Endothelial cell of umbilical vein (primary cell): ENCODE measurements around the gene HECTD2. TPM values are rescaled to one million over a fixed set of nuclear protein-coding genes. Genes with fewer than 3 reads are reported as not detected.

Source experiments
- BruUV-seq: library from RNA; stranded (reverse); fragments of 400-500 nt; replicated peaks from 2 replicates; lab custom pipeline; 2021; lab: Mats Ljungman, UMichigan
- CTCF ChIA-PET: fragments of 300-600, 350-600 bp; sonication (Branson Sonifier 250); formaldehyde crosslinking; loops from one replicate; lab custom pipeline; 2021; ENCODE audit warnings: antibody characterized with exemption, inconsistent platforms; lab: Charles Lee
- POLR2A ChIA-PET: fragments of 300-600, 350-600 bp; sonication (Branson Sonifier 250); formaldehyde crosslinking; loops from one replicate; lab custom pipeline; 2021; ENCODE audit warnings: antibody characterized with exemption, inconsistent platforms; lab: Charles Lee
- DNase-seq: peaks from one replicate; pipeline ENCODE4 v3.0.0-alpha.2; 2011; ENCODE audit warnings: low read depth, low spot score
- FAIRE-seq: peaks from 2 replicates; lab custom pipeline; 2011; peaks lifted over from hg19 to GRCh38; lab: Jason Lieb, UNC
- H2AFZ ChIP-seq: 2 replicates; pipeline ENCODE4 v1.6.0; 2012; ENCODE audit warnings: low read depth, low read length, control low read depth, inconsistent platforms
- H3K27ac ChIP-seq: 2 replicates; pipeline ENCODE4 v1.5.1; 2011; ENCODE audit warnings: low read depth, mild to moderate bottlenecking, control low read depth, low read length, moderate library complexity; ENCODE audit not compliant: insufficient read depth
- H3K27me3 ChIP-seq, 2 experiments: 2 replicates each; pipeline versions ENCODE4 v1.6.0 to v1.6.1; 2011; ENCODE audit warnings: low read length in 2 of 2, mixed read lengths in 1 of 2; ENCODE audit not compliant: control insufficient read depth in 2 of 2, insufficient read depth in 2 of 2
- H3K36me3 ChIP-seq, 2 experiments: 2 replicates in 1 of 2; 3 replicates in 1 of 2; pipeline ENCODE4 v1.5.1; 2011; ENCODE audit warnings: low read length in 2 of 2, mild to moderate bottlenecking in 1 of 2, moderate library complexity in 1 of 2; ENCODE audit not compliant: control insufficient read depth in 2 of 2, insufficient read depth in 2 of 2; ENCODE audit errors: extremely low read depth in 1 of 2
- H3K4me1 ChIP-seq: 3 replicates; pipeline ENCODE4 v1.5.1; 2011; ENCODE audit warnings: mild to moderate bottlenecking, low read length; ENCODE audit not compliant: control insufficient read depth, insufficient read depth; ENCODE audit errors: extremely low read depth
- H3K4me2 ChIP-seq: 2 replicates; pipeline ENCODE4 v1.6.1; 2011; ENCODE audit warnings: low read length, control low read depth, mixed read lengths; ENCODE audit not compliant: insufficient read depth
- H3K4me3 ChIP-seq, 3 experiments: fragments of 200-600 bp in 1 of 3; sonication (generic), shearing (Covaris generic) in 1 of 3; replicated peaks in 1 of 3; 2 replicates each; pipeline ENCODE4 v1.5.1; 2011 to 2016; ENCODE audit warnings: control low read depth in 3 of 3, low read length in 3 of 3, mild to moderate bottlenecking in 2 of 3, inconsistent platforms in 1 of 3, low read depth in 1 of 3, moderate library complexity in 1 of 3; ENCODE audit not compliant: insufficient read depth in 1 of 3
- H3K79me2 ChIP-seq: 2 replicates; pipeline ENCODE4 v1.6.0; 2012; ENCODE audit warnings: low read length, inconsistent platforms; ENCODE audit not compliant: control insufficient read depth, insufficient read depth
- H3K9ac ChIP-seq: replicated peaks from 2 replicates; pipeline ENCODE3; 2011; ENCODE audit warnings: low read length, control low read depth; ENCODE audit not compliant: insufficient read depth; ENCODE audit errors: extremely low read depth
- H3K9me1 ChIP-seq: replicated peaks from 3 replicates; pipeline ENCODE4 v1.6.0; 2011; ENCODE audit warnings: mild to moderate bottlenecking, low read length; ENCODE audit not compliant: control insufficient read depth, insufficient read depth; ENCODE audit errors: extremely low read depth
- H3K9me3 ChIP-seq: replicated peaks from 2 replicates; pipeline ENCODE4 v1.5.1; 2012; ENCODE audit warnings: low read length, inconsistent platforms; ENCODE audit not compliant: control insufficient read depth, insufficient read depth
- H4K20me1 ChIP-seq: replicated peaks from 2 replicates; pipeline ENCODE3; 2011; ENCODE audit warnings: mild to moderate bottlenecking, low read length; ENCODE audit not compliant: control insufficient read depth, insufficient read depth; ENCODE audit errors: extremely low read depth
- EZH2 ChIP-seq: IDR thresholded peaks from 2 replicates; pipeline ENCODE4 v1.6.1; 2012; ENCODE audit warnings: borderline replicate concordance, low read depth, mild to moderate bottlenecking, moderate library complexity, low read length, inconsistent platforms; ENCODE audit not compliant: severe bottlenecking
- FOS ChIP-seq: IDR thresholded peaks from 2 replicates; pipeline ENCODE4 v1.6.1; 2011; ENCODE audit warnings: mild to moderate bottlenecking, low read length, moderate library complexity, borderline replicate concordance; ENCODE audit not compliant: insufficient read depth
- GATA2 ChIP-seq: IDR thresholded peaks from 2 replicates; pipeline ENCODE4 v1.7.0; 2011; ENCODE audit warnings: low read depth, mild to moderate bottlenecking, moderate library complexity, mixed read lengths, low read length; ENCODE audit not compliant: insufficient read length, insufficient read depth
- JUN ChIP-seq: IDR thresholded peaks from 2 replicates; pipeline ENCODE4 v1.6.1; 2011; ENCODE audit warnings: borderline replicate concordance, low read depth; ENCODE audit not compliant: insufficient read length, insufficient read depth
- MYC ChIP-seq: IDR thresholded peaks from one replicate; pipeline ENCODE4 v1.6.1; 2011; ENCODE audit warnings: mild to moderate bottlenecking, low read depth, low read length
- POLR2A ChIP-seq: IDR thresholded peaks from 2 replicates; pipeline ENCODE4 v1.6.1; 2012; ENCODE audit warnings: low read depth, mild to moderate bottlenecking, control low read depth, low read length
- POLR2AphosphoS5 ChIP-seq: IDR thresholded peaks from 2 replicates; pipeline ENCODE4 v1.6.1; 2012; ENCODE audit warnings: low read depth, mild to moderate bottlenecking, control low read depth, low read length, moderate library complexity; ENCODE audit not compliant: insufficient read depth
- dilution Hi-C: fragments of 300-500 bp; cut with MboI; formaldehyde crosslinking; loops from one replicate; pipeline ENCODE4 v1.15.0; 2019; ENCODE audit warnings: low sequenced_read_pairs; ENCODE audit not compliant: extremely low pct_ligation_motif_present
- intact Hi-C: fragments of 100-400 bp; cut with micrococcal nuclease; formaldehyde crosslinking; loops from one replicate; pipeline ENCODE4 v1.10.0; 2022
- polyA plus RNA-seq, 4 experiments: library from polyadenylated mRNA; depleted of rRNA in 3 of 4; stranded (reverse) in 3 of 4; unstranded in 1 of 4; fragments of >200 nt; gene quantifications; 2 replicates each; pipeline versions ENCODE4 v1.2.1 to v1.2.3, GENCODE V29; 2011 to 2012; ENCODE audit warnings: missing spikeins in 1 of 4
- total RNA-seq: library from RNA; stranded (reverse); gene quantifications from 2 replicates; pipeline ENCODE4 v1.2.3, GENCODE V29; 2021
- TF ChIP-seq, protein P1 (sequence below), 2 donors: IDR thresholded peaks; 1 replicate in 1 of 2; 2 replicates in 1 of 2; pipeline ENCODE4 v1.5.1; 2011; ENCODE audit warnings: low read length in 2 of 2, mild to moderate bottlenecking in 2 of 2, moderate library complexity in 2 of 2, control low read depth in 1 of 2, inconsistent platforms in 1 of 2, low read depth in 1 of 2; ENCODE audit not compliant: insufficient read depth in 1 of 2; ENCODE audit errors: extremely low read depth in 1 of 2
- TF ChIP-seq, protein P2 (sequence below): IDR thresholded peaks from 2 replicates; pipeline ENCODE4 v1.6.1; 2011; ENCODE audit not compliant: insufficient read depth, insufficient read length

The HECTD2 gene
- total and polyA plus RNA-seq, 2 donors (not counting 3 experiments of a cell fraction or from before 2014, with no cell fraction given) = 4.2 to 10.7 TPM

DNA sequence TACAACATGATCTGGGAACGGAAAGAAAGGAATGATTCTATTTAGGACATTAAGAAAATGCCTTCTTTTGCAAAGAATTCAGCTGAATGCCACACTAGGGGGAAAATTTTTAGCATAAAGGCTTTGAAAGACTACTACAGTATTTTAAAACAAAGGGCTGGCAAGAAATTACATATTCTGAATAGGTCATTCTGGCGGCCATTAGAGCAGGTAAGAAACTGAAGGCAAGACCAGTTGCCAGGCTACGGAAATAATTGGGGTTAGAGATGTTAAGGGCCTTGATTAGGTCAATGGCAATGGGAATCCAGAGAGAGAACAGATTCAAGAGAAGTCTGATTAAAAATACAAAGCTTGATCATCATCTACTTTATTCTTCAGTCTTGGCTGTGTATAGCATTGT lies 3.8 kb upstream of the HECTD2 start:
- ChIA-PET POLR2A (no interaction called here), CTCF (interaction anchor here (1.8 kb wide), 1 partner anchor 229 kb away, joined by 5 read pairs; no protein-coding TSS in a partner anchor)
- FAIRE-seq = no peak

More for the DNA sequence above, 3.8 kb upstream of the HECTD2 start:
- intact Hi-C loops = loop anchor here (5.0 kb wide), 1 partner anchor 516 kb away; the partner anchor contains the start of gene BTAF1
- Histone ChIP-seq H3K27ac (no peak overlapping the region), H3K4me1 (peaks cover 6% of the 10 kb centered on the region), H3K4me2 (no peak overlapping the region), H4K20me1 (no peaks in the 10 kb centered on the region), H3K4me3 (no peak overlapping the region), H2AFZ (no peak overlapping the region), H3K9me1 (no peaks in the 10 kb centered on the region), H3K9me3 (no peaks in the 10 kb centered on the region), H3K36me3 (no peaks in the 10 kb centered on the region), H3K9ac (no peak overlapping the region), H3K27me3 (no peaks in the 10 kb centered on the region), H3K79me2 (no peaks in the 10 kb centered on the region)
- no TSS peak for BruUV-seq
- TF ChIP-seq FOS (no peak), POLR2A (no peak), EZH2 (no peak), GATA2 (no peak), POLR2AphosphoS5 (no peak), MYC (no peak), JUN (no peak)
- TF ChIP-seq, protein P1, sequence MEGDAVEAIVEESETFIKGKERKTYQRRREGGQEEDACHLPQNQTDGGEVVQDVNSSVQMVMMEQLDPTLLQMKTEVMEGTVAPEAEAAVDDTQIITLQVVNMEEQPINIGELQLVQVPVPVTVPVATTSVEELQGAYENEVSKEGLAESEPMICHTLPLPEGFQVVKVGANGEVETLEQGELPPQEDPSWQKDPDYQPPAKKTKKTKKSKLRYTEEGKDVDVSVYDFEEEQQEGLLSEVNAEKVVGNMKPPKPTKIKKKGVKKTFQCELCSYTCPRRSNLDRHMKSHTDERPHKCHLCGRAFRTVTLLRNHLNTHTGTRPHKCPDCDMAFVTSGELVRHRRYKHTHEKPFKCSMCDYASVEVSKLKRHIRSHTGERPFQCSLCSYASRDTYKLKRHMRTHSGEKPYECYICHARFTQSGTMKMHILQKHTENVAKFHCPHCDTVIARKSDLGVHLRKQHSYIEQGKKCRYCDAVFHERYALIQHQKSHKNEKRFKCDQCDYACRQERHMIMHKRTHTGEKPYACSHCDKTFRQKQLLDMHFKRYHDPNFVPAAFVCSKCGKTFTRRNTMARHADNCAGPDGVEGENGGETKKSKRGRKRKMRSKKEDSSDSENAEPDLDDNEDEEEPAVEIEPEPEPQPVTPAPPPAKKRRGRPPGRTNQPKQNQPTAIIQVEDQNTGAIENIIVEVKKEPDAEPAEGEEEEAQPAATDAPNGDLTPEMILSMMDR (IDR thresholded peaks at IDR 0.05; ENCODE audit: extremely low read depth in 1 of 2, insufficient read depth in 1 of 2, low read depth in 1 of 2, low read length in 2 of 2) = no peak
- TF ChIP-seq, protein P2, sequence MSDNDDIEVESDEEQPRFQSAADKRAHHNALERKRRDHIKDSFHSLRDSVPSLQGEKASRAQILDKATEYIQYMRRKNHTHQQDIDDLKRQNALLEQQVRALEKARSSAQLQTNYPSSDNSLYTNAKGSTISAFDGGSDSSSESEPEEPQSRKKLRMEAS = no peak
- no peak for DNase-seq
- dilution Hi-C loops = no loop called here
